Measurements from ENCODE around the gene UST.

DNA sequence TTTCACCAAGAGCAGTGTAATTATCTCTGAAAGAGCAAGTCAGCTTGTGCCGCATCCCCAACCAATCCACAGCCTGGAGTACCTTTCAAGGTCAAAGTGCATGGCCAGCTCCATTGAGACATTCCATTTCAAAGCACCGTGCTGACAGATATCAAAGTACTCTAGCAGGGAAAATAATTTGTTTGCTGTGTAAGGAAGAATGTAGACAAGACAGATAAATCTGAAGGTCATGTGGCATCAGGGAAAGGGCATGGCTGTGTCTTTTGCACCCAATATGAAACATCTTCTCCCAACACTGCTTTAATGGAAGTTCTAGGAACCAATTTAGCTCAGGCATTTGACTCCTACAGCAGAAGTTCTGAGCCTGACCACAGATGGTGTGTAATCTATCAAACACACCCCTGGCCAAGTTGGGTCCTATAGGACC lies 328.0 kb downstream of the UST start:
- TF ChIP-seq CTCF (IDR thresholded peaks at IDR 0.05; ENCODE audit: insufficient read depth, low read length, poor library complexity, severe bottlenecking) (no peak), EZH2phosphoT487 (conservative IDR thresholded peaks at IDR 0.05; ENCODE audit: low read length) (no peak)

Measured in SU-DHL-6 (cell line).